Spleen (tissue), 7 donors: Measurements from ENCODE around the gene NFX1.

ENCODE experiments used
- POLR2A ChIP-seq, 3 donors: fragments of 450-650 bp; IDR thresholded peaks; one replicate each; pipeline ENCODE4 v1.5.1; 2017; ENCODE audit warnings: antibody characterized with exemption in 3 of 3, mild to moderate bottlenecking in 1 of 3
- POLR2AphosphoS5 ChIP-seq, 3 donors: sonication (generic); formaldehyde crosslinking; IDR thresholded peaks; one replicate each; pipeline ENCODE4 v1.5.1; 2017; ENCODE audit warnings: antibody characterized with exemption in 3 of 3
- TF ChIP-seq, protein P1 (sequence below), 11 experiments: fragments of 200-600 bp in 7 of 11; fragments of 450-650 bp in 4 of 11; sonication (generic) in 4 of 11; IDR thresholded peaks in 8 of 11; conservative IDR thresholded peaks in 3 of 11; 1 replicate in 7 of 11; 2 replicates in 4 of 11; pipeline versions ENCODE4 v1.4.0 to v1.8.0; 2016 to 2021; ENCODE audit warnings: antibody characterized with exemption in 11 of 11, inconsistent platforms in 4 of 11, mild to moderate bottlenecking in 1 of 11
- donor health status: DM: no; HTN: no; CAD: no; lungs with moderate emphysema.
- donor health status: DM: no; HTN: no; CAD: no.
- donor health status: DM: no; HTN: no; CAD: no.

DNA sequence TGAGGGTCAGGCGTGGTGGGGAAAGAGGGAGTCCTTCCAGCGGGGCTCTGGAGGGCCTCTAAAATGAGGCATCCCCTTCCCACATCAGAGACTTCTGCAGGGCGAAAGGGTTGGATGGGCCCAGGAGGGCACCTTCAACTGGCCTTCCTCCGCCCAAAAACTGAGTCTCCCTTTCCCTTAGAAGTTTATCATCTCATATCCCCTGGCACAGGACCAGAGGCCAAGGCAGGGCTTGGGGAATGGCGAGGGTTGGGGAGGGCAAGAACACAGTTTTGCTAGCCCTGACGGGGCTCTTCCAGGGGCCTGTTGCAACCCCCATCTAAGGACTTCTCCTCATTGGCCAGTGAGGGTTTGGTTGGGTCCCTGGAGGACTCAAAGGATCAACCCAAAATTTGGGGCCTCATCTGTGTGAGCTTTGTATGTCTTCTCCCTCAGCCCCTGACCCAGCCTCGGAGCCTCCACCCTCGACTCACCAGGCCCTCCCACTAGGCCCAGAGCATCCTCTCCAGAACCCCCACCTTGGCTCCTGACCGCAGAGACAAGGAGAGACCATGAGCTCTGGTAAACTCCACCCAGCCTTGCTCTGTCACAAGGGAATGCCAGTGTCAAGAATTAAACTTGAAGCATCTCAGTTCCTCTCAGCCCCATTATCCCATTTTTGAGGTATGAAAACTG is 87.9 kb downstream of the NFX1 start:
- TF ChIP-seq, protein P1, sequence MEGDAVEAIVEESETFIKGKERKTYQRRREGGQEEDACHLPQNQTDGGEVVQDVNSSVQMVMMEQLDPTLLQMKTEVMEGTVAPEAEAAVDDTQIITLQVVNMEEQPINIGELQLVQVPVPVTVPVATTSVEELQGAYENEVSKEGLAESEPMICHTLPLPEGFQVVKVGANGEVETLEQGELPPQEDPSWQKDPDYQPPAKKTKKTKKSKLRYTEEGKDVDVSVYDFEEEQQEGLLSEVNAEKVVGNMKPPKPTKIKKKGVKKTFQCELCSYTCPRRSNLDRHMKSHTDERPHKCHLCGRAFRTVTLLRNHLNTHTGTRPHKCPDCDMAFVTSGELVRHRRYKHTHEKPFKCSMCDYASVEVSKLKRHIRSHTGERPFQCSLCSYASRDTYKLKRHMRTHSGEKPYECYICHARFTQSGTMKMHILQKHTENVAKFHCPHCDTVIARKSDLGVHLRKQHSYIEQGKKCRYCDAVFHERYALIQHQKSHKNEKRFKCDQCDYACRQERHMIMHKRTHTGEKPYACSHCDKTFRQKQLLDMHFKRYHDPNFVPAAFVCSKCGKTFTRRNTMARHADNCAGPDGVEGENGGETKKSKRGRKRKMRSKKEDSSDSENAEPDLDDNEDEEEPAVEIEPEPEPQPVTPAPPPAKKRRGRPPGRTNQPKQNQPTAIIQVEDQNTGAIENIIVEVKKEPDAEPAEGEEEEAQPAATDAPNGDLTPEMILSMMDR (IDR thresholded peaks at IDR 0.05 in 8 of 11, conservative IDR thresholded peaks at IDR 0.05 in 3 of 11) = no peak
- TF ChIP-seq POLR2A (IDR thresholded peaks at IDR 0.05) (no peak), POLR2AphosphoS5 (IDR thresholded peaks at IDR 0.05) (no peak)
